Upper lobe of left lung (tissue), 6 donors: ENCODE data around the gene IFNL3. TPM values are rescaled to one million over a fixed set of nuclear protein-coding genes. Genes with fewer than 3 reads are reported as not detected.
A peak's percentile ranks its signal among the peaks of the same experiment; 100 is the strongest.
"Not testable (repeated sequence)": the region's sequence is repeated elsewhere in the genome, so short reads cannot be mapped to it uniquely, and the experiment has no call there.

Experiments
- ATAC-seq, 2 donors: fragments of 200-7000 bp; cut with Tn5 transposase; one replicate each; pipeline ENCODE4 v1.9.1; 2022; ENCODE audit warnings: mild to moderate bottlenecking in 2 of 2, moderate library complexity in 2 of 2; ENCODE audit not compliant: low FRiP score in 2 of 2
- DNase-seq, 2 donors: peaks; one replicate each; pipeline ENCODE4 v3.0.0-alpha.2; 2019 to 2020
- H3K27ac ChIP-seq, 4 donors: fragments of 200-600 bp; sonication (generic); one replicate each; pipeline ENCODE4 v1.5.1; 2016 to 2019
- H3K27me3 ChIP-seq, 4 donors: fragments of 200-600 bp; sonication (generic); one replicate each; pipeline ENCODE4 v1.5.1; 2017 to 2019
- H3K36me3 ChIP-seq, 4 donors: fragments of 200-600 bp; sonication (generic); one replicate each; pipeline ENCODE4 v1.5.1; 2016 to 2019
- H3K4me1 ChIP-seq, 4 donors: fragments of 200-600 bp; sonication (generic); one replicate each; pipeline ENCODE4 v1.5.1; 2018 to 2019
- H3K4me3 ChIP-seq, 4 donors: fragments of 200-600 bp; sonication (generic); one replicate each; pipeline ENCODE4 v1.5.1; 2017 to 2019; ENCODE audit warnings: mild to moderate bottlenecking in 2 of 4, moderate library complexity in 1 of 4
- H3K9me3 ChIP-seq, 4 donors: fragments of 200-600 bp; sonication (generic); one replicate each; pipeline ENCODE4 v1.5.1; 2018 to 2019
- EP300 ChIP-seq, 4 donors: sonication (generic); formaldehyde crosslinking; IDR thresholded peaks; one replicate each; pipeline ENCODE4 v1.5.1; 2017; ENCODE audit warnings: antibody characterized with exemption in 4 of 4, control low read depth in 2 of 4
- POLR2A ChIP-seq, 4 donors: fragments of 450-650 bp; IDR thresholded peaks; one replicate each; pipeline ENCODE4 v1.5.1; 2016 to 2017; ENCODE audit warnings: antibody characterized with exemption in 4 of 4, mild to moderate bottlenecking in 2 of 4
- POLR2AphosphoS5 ChIP-seq, 2 donors: sonication (generic); formaldehyde crosslinking; IDR thresholded peaks; one replicate each; pipeline ENCODE4 v1.5.1; 2017; ENCODE audit warnings: antibody characterized with exemption in 2 of 2
- WGBS, 2 donors: methylation state at CpG; one replicate each; pipeline ENCODE4 v1.1.5; 2017 to 2018; 5-methylcytosine and 5-hydroxymethylcytosine counted together
- total RNA-seq, 6 donors: library from RNA; depleted of rRNA in 4 of 6; stranded (reverse); fragments of >200 nt in 4 of 6; gene quantifications; one replicate each; pipeline versions ENCODE4 v1.1.0 to v1.2.1, GENCODE V29; 2016 to 2021
- TF ChIP-seq, protein P1 (sequence below), 6 experiments: fragments of 450-650 bp in 4 of 6; fragments of 200-600 bp in 2 of 6; sonication (generic) in 2 of 6; IDR thresholded peaks; one replicate each; pipeline ENCODE4 v1.5.1; 2016 to 2019; ENCODE audit warnings: antibody characterized with exemption in 6 of 6
- donor health status: DM: no; HTN: no; CAD: no; lungs with moderate emphysema.
- donor health status: DM: no; HTN: yes; CAD: no; lungs with severe emphysema.

The IFNL3 gene
- total RNA-seq, 6 donors from 2014 or later = not detected

DNA sequence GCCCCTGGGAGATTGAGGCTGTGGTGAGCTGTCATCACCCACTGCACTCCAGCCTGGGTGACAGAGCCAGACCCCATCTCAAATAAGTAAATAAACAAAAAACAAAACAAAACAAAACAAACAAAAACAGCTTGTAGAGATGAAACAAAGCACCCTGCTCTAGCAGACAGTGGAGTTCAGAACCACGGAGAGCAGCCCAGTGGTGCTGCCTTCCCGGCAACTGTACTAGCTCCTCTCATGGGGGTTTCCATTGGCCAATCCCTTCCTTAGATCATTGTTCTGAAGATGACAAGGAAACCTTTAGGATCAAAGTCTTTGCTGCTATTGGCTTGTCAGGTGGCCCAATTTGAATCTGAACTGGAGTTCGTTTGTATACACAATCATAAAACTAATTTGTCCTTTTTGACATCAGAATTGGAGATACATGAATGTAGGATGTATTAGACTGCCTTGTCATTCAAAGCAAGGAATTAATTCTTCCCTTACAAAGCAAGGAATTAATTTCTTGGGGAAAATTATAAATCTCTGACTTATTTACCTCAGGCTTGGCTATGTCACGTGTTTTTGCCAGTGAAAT is 21.0 kb downstream of the IFNL3 start:
- Histone ChIP-seq H3K4me1 (no peaks in the 10 kb centered on the region), H3K4me3 (no peak overlapping the region), H3K9me3 (no peaks in the 10 kb centered on the region), H3K27me3 (no peaks in the 10 kb centered on the region), H3K27ac (no peak overlapping the region), H3K36me3 (no peaks in the 10 kb centered on the region)
- TF ChIP-seq EP300 (IDR thresholded peaks at IDR 0.05) = no peak
- TF ChIP-seq POLR2AphosphoS5 (IDR thresholded peaks at IDR 0.05) = no peak
- no peak for TF ChIP-seq POLR2A (IDR thresholded peaks at IDR 0.05)
- TF ChIP-seq, protein P1, sequence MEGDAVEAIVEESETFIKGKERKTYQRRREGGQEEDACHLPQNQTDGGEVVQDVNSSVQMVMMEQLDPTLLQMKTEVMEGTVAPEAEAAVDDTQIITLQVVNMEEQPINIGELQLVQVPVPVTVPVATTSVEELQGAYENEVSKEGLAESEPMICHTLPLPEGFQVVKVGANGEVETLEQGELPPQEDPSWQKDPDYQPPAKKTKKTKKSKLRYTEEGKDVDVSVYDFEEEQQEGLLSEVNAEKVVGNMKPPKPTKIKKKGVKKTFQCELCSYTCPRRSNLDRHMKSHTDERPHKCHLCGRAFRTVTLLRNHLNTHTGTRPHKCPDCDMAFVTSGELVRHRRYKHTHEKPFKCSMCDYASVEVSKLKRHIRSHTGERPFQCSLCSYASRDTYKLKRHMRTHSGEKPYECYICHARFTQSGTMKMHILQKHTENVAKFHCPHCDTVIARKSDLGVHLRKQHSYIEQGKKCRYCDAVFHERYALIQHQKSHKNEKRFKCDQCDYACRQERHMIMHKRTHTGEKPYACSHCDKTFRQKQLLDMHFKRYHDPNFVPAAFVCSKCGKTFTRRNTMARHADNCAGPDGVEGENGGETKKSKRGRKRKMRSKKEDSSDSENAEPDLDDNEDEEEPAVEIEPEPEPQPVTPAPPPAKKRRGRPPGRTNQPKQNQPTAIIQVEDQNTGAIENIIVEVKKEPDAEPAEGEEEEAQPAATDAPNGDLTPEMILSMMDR (IDR thresholded peaks at IDR 0.05) = no peak
- DNase-seq (no peak), ATAC-seq (no peak)
- 23 to 28% methylated on average over 4 of the region's 4 CpGs for WGBS, 2 donors

DNA sequence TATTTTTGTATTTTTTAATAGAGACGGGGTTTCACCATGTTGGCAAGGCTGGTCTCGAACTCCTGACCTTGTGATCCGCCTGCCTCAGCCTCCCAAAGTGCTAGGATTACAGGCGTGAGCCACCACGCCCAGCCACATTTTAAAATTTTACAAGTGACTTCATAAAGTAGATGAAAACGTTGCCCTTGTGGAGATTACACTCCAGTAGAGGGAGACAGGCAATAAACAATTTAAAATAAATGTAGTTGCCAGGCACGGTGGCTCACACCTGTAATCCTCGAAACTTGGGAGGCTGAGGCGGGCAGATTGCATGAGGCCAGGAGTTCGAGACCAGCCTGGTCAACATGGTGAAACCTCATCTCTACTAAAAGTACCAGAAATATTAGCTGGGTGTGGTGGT is 25.7 kb downstream of the IFNL3 start:
- H3K27ac ChIP-seq, H3K27me3 ChIP-seq, H3K4me1 ChIP-seq, ATAC-seq, H3K36me3 ChIP-seq, H3K9me3 ChIP-seq, DNase-seq, H3K4me3 ChIP-seq: not testable (repeated sequence)
- 68 to 69% methylated on average over 10 of the region's 10 CpGs for WGBS, 2 donors

DNA sequence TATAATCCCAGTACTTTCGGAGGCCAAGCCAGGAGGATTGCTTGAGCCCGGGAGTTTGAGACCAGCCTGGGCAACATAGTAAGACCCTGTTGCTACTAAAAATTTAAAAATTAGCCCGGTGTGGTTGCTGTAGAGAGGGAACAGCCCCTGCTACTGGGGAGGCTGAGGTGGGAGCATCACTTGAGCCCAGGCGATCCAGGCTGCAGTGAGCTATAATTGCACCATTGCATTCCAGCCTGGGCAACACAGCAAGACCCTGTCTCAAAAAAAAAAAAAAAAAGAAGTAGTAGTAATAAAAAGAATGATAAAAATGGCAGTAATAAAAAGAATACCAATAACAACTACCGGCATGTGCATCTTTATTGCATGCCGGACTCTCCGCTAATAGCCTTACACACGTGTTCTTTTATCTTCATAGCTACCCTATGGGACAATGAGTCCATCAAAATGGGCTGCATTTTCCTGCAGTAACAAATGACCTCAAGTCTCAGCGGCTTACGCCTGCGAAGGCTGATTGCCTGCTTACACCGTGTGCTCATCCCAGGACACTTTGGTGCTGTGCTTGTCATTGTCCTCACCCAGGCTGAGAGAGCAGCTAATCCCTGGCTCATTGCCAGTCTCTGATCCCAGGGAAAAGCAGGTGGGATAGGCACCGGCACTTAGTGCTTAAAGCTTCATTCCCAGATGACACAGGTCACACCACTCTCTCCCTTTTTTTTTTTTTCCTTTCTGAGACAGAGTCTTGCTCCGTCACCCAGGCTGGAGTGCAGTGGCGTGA is 26.4 kb downstream of the IFNL3 start:
- no peak overlapping the region for H3K27ac ChIP-seq
- ATAC-seq = no peak

DNA sequence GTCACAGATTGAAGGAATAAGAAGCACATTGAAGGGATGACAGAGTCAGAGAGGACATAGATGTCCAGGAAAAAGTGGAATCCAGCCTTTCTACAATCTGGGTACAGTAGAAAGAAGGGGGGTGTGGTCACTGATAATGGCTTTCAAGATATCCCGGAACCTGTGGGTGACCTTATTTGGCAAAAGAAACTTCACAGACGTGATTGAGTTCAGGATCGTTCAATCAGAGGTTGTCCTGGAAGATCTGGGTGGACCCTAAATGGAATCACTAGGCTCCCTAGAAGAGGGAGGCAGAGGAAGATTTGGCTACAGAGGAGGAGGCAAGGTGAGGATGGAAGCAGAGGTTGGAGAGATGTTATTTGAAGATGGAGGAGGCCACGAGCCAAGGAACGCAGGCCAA is 27.7 kb downstream of the IFNL3 start:
- no peak for ATAC-seq
- WGBS, 2 donors = 81 to 83% methylated on average over 5 of the region's 5 CpGs
- DNase-seq = no peak

More for the DNA sequence above, 26.4 kb downstream of the IFNL3 start:
- Histone ChIP-seq H3K27me3 (no peaks in the 10 kb centered on the region), H3K4me3 (no peak overlapping the region), H3K4me1 (no peaks in the 10 kb centered on the region), H3K36me3 (no peaks in the 10 kb centered on the region), H3K9me3 (no peaks in the 10 kb centered on the region)
- DNase-seq = no peak
- WGBS, 2 donors = 83 to 88% methylated on average over 15 of the region's 15 CpGs
- TF ChIP-seq POLR2A (IDR thresholded peaks at IDR 0.05) (no peak), POLR2AphosphoS5 (IDR thresholded peaks at IDR 0.05) (no peak), EP300 (IDR thresholded peaks at IDR 0.05) (no peak)
- TF ChIP-seq, protein P1 (IDR thresholded peaks at IDR 0.05) = no peak

DNA sequence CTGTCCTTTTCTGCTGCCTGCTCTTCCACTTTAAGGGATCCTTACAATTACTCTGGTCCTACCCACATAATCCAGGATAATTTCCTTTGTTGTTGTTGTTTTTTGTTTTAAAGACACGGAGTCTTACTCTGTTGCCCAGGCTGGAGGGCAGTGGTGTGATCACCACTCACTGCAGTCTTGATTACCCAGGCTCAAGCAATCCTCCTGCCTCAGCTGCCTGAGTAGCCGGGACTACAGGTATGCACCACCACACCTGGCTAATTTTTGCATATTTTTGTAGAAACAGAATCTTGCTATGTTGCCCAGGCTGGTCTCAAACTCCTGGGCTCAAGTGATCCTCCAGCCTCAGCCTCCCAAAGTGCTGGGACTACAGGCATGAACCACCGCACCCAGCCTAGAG is 29.5 kb downstream of the IFNL3 start:
- WGBS, 2 donors = 84 to 90% methylated on average over 3 of the region's 3 CpGs
- not testable (repeated sequence) for H3K27ac ChIP-seq, H3K27me3 ChIP-seq, ATAC-seq, H3K4me3 ChIP-seq, DNase-seq, H3K4me1 ChIP-seq, H3K36me3 ChIP-seq, H3K9me3 ChIP-seq

More for the DNA sequence above, 27.7 kb downstream of the IFNL3 start:
- Histone ChIP-seq H3K27me3 (no peaks in the 10 kb centered on the region), H3K4me1 (no peaks in the 10 kb centered on the region), H3K36me3 (no peaks in the 10 kb centered on the region), H3K9me3 (no peaks in the 10 kb centered on the region), H3K27ac (no peak overlapping the region), H3K4me3 (no peak overlapping the region)
- no peak for TF ChIP-seq POLR2A (IDR thresholded peaks at IDR 0.05)
- TF ChIP-seq POLR2AphosphoS5 (IDR thresholded peaks at IDR 0.05) = no peak
- no peak for TF ChIP-seq EP300 (IDR thresholded peaks at IDR 0.05)
- TF ChIP-seq, protein P1 (IDR thresholded peaks at IDR 0.05) = no peak

DNA sequence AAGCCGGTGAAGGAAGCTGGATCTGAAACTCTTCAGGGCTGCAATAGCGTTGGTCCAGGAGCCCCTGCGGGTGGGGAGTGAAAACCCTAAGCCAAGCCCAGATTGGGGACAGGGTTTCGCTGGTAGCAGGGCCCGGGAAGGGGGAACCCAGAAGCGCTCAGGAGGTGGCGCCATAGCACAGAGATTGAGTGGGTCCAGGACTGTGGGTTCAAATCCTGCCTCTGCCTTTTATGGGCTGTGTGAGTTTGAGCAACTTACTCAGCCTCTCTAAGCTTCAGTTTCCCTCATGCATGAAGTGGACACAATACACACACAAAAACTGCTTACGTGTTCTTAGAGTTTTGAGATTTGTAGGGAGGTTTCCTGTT is 32.4 kb downstream of the IFNL3 start:
- Histone ChIP-seq H3K36me3 (no peaks in the 10 kb centered on the region), H3K4me1 (no peaks in the 10 kb centered on the region), H3K4me3 (no peak overlapping the region), H3K27me3 (no peaks in the 10 kb centered on the region), H3K9me3 (no peaks in the 10 kb centered on the region), H3K27ac (no peak overlapping the region)
- peak; percentile 55 to 72 for ATAC-seq
- TF ChIP-seq, protein P1 (IDR thresholded peaks at IDR 0.05) = peak in 4 of 6 experiments; percentile 7 to 39 (median 30)
- TF ChIP-seq POLR2AphosphoS5 (IDR thresholded peaks at IDR 0.05) (no peak), POLR2A (IDR thresholded peaks at IDR 0.05) (no peak), EP300 (IDR thresholded peaks at IDR 0.05) (no peak)
- WGBS, 2 donors = 26 to 29% methylated on average over 8 of the region's 8 CpGs
- DNase-seq = peak in 1 of 2 donors; percentile 54
